ENCODE data around the gene TMEM184A. TPM values are rescaled to one million over a fixed set of nuclear protein-coding genes. Genes with fewer than 3 reads are reported as not detected.

Gene TMEM184A
- total and polyA plus RNA-seq, 2 experiments from 2014 or later, result 0.18 to 0.66 TPM

DNA sequence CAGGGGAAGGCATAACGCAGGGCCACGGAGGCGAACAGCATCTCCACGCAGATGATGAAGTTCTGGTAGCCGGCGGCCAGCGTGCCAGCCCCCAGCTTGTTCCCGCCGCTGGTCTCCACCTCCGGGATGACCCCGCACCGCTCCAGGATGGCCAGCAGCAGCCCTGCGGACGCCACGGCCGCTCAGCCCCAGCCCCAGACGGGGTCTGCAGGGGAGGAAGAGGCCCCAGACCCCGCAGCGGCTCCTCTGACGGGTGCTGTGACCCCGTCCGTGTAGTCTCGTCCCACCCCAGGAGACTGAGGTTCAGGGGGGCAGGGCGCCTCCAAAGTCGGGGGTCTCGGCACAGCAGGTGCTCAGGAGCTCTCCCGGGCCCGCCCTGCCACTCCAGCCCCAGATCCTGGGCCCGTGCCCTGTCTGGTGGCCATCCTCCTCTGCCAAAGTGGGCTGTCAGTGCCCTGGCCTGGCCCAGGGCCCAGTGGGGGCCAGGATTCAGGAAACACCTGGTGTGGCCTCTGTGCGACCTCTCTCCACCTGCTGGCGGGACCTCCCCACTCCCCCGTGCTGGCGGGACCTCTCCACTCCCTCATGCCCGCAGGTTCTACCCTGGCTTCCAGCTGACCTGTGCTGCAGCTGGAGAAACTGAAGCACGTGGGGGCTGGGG lies 8.1 kb downstream of the TMEM184A start:
- H3K4me3 ChIP-seq, result no peak overlapping the region
- no peaks in the 10 kb centered on the region for H3K4me1 ChIP-seq (ENCODE audit: insufficient read depth)
- H2AFZ ChIP-seq, result no peak overlapping the region
- H4K20me1 ChIP-seq (replicated peaks; ENCODE audit: insufficient read depth), result no peaks in the 10 kb centered on the region
- no peak for TF ChIP-seq EZH2 (IDR thresholded peaks at IDR 0.05; ENCODE audit: low read depth, unreplicated experiment)
- TF ChIP-seq ZNF462 (CRISPR knock-in tag; IDR thresholded peaks at IDR 0.05), result no peak
- no peak for TF ChIP-seq POLR2AphosphoS5 (IDR thresholded peaks at IDR 0.05; ENCODE audit: low read depth)
- TF ChIP-seq NANOG (IDR thresholded peaks at IDR 0.05; ENCODE audit: borderline replicate concordance), result no peak
- TF ChIP-seq EZH2phosphoT487 (IDR thresholded peaks at IDR 0.05; ENCODE audit: unreplicated experiment), result no peak
- no peak for TF ChIP-seq JUNB (IDR thresholded peaks at IDR 0.05; ENCODE audit: unreplicated experiment)
- H3K9me2 ChIP-seq (ENCODE audit: insufficient read depth), result no peaks in the 10 kb centered on the region
- H3K79me2 ChIP-seq (replicated peaks; ENCODE audit: insufficient read depth), result no peaks in the 10 kb centered on the region
- H3K4me1 Mint-ChIP-seq, result peaks cover 2% of the 10 kb centered on the region; the same call in 1 of the 3 replicates
- no peak overlapping the region for H3K27ac Mint-ChIP-seq
- no peak overlapping the region; the same call in 2 of the 3 replicates for H3K4me3 Mint-ChIP-seq
- H3K27ac ChIP-seq (ENCODE audit: low read depth), result no peak overlapping the region
- no peaks in the 10 kb centered on the region for H3K36me3 ChIP-seq (ENCODE audit: insufficient read depth)
- DNase-seq (ENCODE audit: low spot score) (no peak), ATAC-seq (peak; percentile 14)
- no peaks in the 10 kb centered on the region for H3K9me3 Mint-ChIP-seq
- H3K27me3 Mint-ChIP-seq (ENCODE audit: insufficient read depth, low read depth, poor library complexity), result peaks cover 1% of the 10 kb centered on the region
- H3K4me2 ChIP-seq, result no peak overlapping the region
- H3K36me3 Mint-ChIP-seq (ENCODE audit: low read depth), result no peaks in the 10 kb centered on the region
- H3K27me3 ChIP-seq (ENCODE audit: insufficient read depth), result no peaks in the 10 kb centered on the region
- H3F3A ChIP-seq (replicated peaks; ENCODE audit: low read depth), result no peaks in the 10 kb centered on the region
